MCF 10A (cell line): ENCODE data around the gene RASIP1. TPM values are rescaled to one million over a fixed set of nuclear protein-coding genes. Genes with fewer than 3 reads are reported as not detected.

Source experiments
- BruUV-seq: library from RNA; stranded (reverse); fragments of 400-500 nt; replicated peaks from 2 replicates; lab custom pipeline; 2021; lab: Mats Ljungman, UMichigan
- CTCF ChIA-PET: fragments of 300-600 bp; sonication (Branson Sonifier 250); formaldehyde crosslinking; extraction: SDS; loops from one replicate; lab custom pipeline; 2021; ENCODE audit warnings: antibody characterized with exemption, inconsistent platforms; lab: Yijun Ruan, JAX
- POLR2A ChIA-PET: fragments of 300-600, 350-650 bp; sonication (Branson Sonifier 250); formaldehyde crosslinking; extraction: SDS; loops from one replicate; lab custom pipeline; 2020; ENCODE audit warnings: antibody characterized with exemption, inconsistent platforms; lab: Yijun Ruan, JAX
- DNase-seq: peaks from one replicate; pipeline ENCODE4 v3.0.0-alpha.2; 2018; ENCODE audit not compliant: unreplicated experiment
- H3K27ac Mint-ChIP-seq: one replicate; pipeline ENCODE4 v1.8.0; 2022; ENCODE audit warnings: mild to moderate bottlenecking, low read depth, mixed read lengths; ENCODE audit not compliant: unreplicated experiment
- H3K27me3 Mint-ChIP-seq: one replicate; pipeline ENCODE4 v1.8.0; 2022; ENCODE audit warnings: mixed read lengths; ENCODE audit not compliant: insufficient read depth, unreplicated experiment
- H3K36me3 Mint-ChIP-seq: one replicate; pipeline ENCODE4 v1.8.0; 2022; ENCODE audit warnings: mild to moderate bottlenecking, moderate library complexity, mixed read lengths; ENCODE audit not compliant: insufficient read depth, unreplicated experiment
- H3K4me1 Mint-ChIP-seq: one replicate; pipeline ENCODE4 v1.8.0; 2022; ENCODE audit warnings: mixed read lengths; ENCODE audit not compliant: insufficient read depth, unreplicated experiment
- H3K4me3 Mint-ChIP-seq: one replicate; pipeline ENCODE4 v1.8.0; 2022; ENCODE audit warnings: mild to moderate bottlenecking, moderate library complexity, mixed read lengths; ENCODE audit not compliant: unreplicated experiment
- H3K9me3 Mint-ChIP-seq: one replicate; pipeline ENCODE4 v1.8.0; 2022; ENCODE audit warnings: mixed read lengths; ENCODE audit not compliant: unreplicated experiment
- intact Hi-C: fragments of 100-400 bp; cut with micrococcal nuclease; formaldehyde crosslinking; loops from 2 replicates; pipeline ENCODE4 v1.14.1; 2022
- total RNA-seq: library from RNA; stranded (reverse); gene quantifications from 2 replicates; pipeline ENCODE4 v1.2.3, GENCODE V29; 2022
- TF ChIP-seq, protein P1 (sequence below): fragments of 200-600 bp; IDR thresholded peaks from one replicate; pipeline ENCODE4 v1.8.0; 2022; ENCODE audit warnings: antibody characterized with exemption, mild to moderate bottlenecking; ENCODE audit not compliant: unreplicated experiment

Gene RASIP1
- total RNA-seq, 1 experiment from 2014 or later = 1.9 TPM

DNA sequence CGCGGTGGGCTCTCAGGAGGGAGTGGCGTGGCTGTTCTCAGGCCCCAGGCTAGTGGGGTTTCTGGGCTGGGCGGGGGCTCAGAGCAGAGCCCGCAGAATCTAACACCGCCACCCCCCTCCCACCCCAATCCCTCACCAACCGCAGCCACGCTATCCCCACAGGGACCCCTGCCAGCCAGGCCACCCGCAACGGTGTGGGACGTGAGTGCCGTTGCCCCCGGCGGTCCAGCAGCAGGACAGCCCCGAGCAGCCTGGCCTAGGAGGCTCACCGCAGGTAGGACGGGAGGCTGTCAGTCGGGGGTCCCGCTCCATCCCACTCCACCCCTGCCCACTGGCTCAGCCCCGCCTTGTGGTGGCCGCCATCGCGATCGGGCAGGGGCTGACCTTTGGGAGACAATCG lies 67.4 kb downstream of the RASIP1 start, which contains the start of gene NTN5:
Gene NTN5 (minus strand): TSS at position 24 of the 400 bp plus-strand sequence. CDS start 2,031 bp downstream, outside the sequence.
- ChIA-PET CTCF (interaction anchor here (1.0 kb wide), 1 partner anchor 169 kb away, joined by 3 read pairs; no protein-coding TSS in a partner anchor), POLR2A (no interaction called here)
- BruUV-seq = no TSS peak
- H3K27ac Mint-ChIP-seq = no peak within 1 kb of the TSS
- H3K4me3 Mint-ChIP-seq = no peak within 1 kb of the TSS
- peaks cover 18% of the 10 kb centered on the region for H3K9me3 Mint-ChIP-seq
- H3K27me3 Mint-ChIP-seq = no peaks in the 10 kb centered on the region
- intact Hi-C loops = no loop called here
- H3K4me1 Mint-ChIP-seq = peaks cover 5% of the 10 kb centered on the region
- TF ChIP-seq, protein P1, sequence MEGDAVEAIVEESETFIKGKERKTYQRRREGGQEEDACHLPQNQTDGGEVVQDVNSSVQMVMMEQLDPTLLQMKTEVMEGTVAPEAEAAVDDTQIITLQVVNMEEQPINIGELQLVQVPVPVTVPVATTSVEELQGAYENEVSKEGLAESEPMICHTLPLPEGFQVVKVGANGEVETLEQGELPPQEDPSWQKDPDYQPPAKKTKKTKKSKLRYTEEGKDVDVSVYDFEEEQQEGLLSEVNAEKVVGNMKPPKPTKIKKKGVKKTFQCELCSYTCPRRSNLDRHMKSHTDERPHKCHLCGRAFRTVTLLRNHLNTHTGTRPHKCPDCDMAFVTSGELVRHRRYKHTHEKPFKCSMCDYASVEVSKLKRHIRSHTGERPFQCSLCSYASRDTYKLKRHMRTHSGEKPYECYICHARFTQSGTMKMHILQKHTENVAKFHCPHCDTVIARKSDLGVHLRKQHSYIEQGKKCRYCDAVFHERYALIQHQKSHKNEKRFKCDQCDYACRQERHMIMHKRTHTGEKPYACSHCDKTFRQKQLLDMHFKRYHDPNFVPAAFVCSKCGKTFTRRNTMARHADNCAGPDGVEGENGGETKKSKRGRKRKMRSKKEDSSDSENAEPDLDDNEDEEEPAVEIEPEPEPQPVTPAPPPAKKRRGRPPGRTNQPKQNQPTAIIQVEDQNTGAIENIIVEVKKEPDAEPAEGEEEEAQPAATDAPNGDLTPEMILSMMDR = no peak
- DNase-seq = no peak
- peaks cover 6% of the 10 kb centered on the region for H3K36me3 Mint-ChIP-seq

- Mint-ChIP-seq H3K27me3 (no peaks in the 10 kb centered on the region), H3K36me3 (no peaks in the 10 kb centered on the region), H3K4me1 (peaks cover 5% of the 10 kb centered on the region), H3K27ac (no peak overlapping the region), H3K4me3 (no peak overlapping the region), H3K9me3 (peaks cover 18% of the 10 kb centered on the region)
- ChIA-PET POLR2A (no interaction called here), CTCF (interaction anchor here (0.7 kb wide), 1 partner anchor 116 kb away, joined by 3 read pairs; no protein-coding TSS in a partner anchor)
- TF ChIP-seq, protein P1 = no peak
- intact Hi-C loops = no loop called here
- BruUV-seq = no TSS peak
- no peak for DNase-seq
Observed at GRCh38 chr19:48671446-48671995, 68.9 kb downstream of the RASIP1 start.

GRCh38 chr19:48670699-48671445 lies 69.5 kb downstream of the RASIP1 start:
- Mint-ChIP-seq H3K9me3 (peaks cover 18% of the 10 kb centered on the region), H3K27me3 (no peaks in the 10 kb centered on the region), H3K4me1 (peaks cover 5% of the 10 kb centered on the region), H3K27ac (no peak overlapping the region), H3K36me3 (no peaks in the 10 kb centered on the region), H3K4me3 (no peak overlapping the region)
- DNase-seq = no peak
- CTCF ChIA-PET = no interaction called here
- no TSS peak for BruUV-seq
- POLR2A ChIA-PET = no interaction called here
- TF ChIP-seq, protein P1 = no peak
- intact Hi-C loops = no loop called here

Other genes starting within 250 kb of the RASIP1 start
- 0.37 and 0.47 TPM in 2 replicates for gene LMTK3, start 228.8 kb downstream of the RASIP1 start, total RNA-seq
- gene SULT2B1, start 188.4 kb downstream of the RASIP1 start, total RNA-seq = not detected in 2 replicates
- gene SPACA4, start 133.9 kb downstream of the RASIP1 start, total RNA-seq = not detected in 2 replicates
- 0.89 and 2.8 TPM in 2 replicates for gene FAM83E, start 125.5 kb downstream of the RASIP1 start, total RNA-seq
- 1,536 and 1,736 TPM in 2 replicates for gene RPL18, start 121.4 kb downstream of the RASIP1 start, total RNA-seq
- gene SPHK2, start 121.1 kb downstream of the RASIP1 start, total RNA-seq = 16.3 and 18.2 TPM in 2 replicates
- 0.25 and 0.56 TPM in 2 replicates for gene DBP, start 103.2 kb downstream of the RASIP1 start, total RNA-seq
- 2.6 and 2.9 TPM in 2 replicates for gene CA11, start 94.4 kb downstream of the RASIP1 start, total RNA-seq
- 0.17 TPM in 1 of 2 replicates, not detected in the other for gene NTN5, start 67.6 kb downstream of the RASIP1 start, total RNA-seq
- not detected in 2 replicates for gene FUT2, start 44.6 kb downstream of the RASIP1 start, total RNA-seq
- 0.22 and 0.65 TPM in 2 replicates for gene MAMSTR, start 20.9 kb downstream of the RASIP1 start, total RNA-seq
- 3.5 and 4.2 TPM in 2 replicates for gene IZUMO1, start 6.3 kb upstream of the RASIP1 start, total RNA-seq
- gene FUT1, start 12.0 kb upstream of the RASIP1 start, total RNA-seq = 10.5 and 14.7 TPM in 2 replicates
- 0.49 and 0.93 TPM in 2 replicates for gene FGF21, start 14.9 kb upstream of the RASIP1 start, total RNA-seq
- gene BCAT2, start 70.4 kb upstream of the RASIP1 start, total RNA-seq = 40.7 and 48.2 TPM in 2 replicates
- 0.26 and 0.32 TPM in 2 replicates for gene HSD17B14, start 95.9 kb upstream of the RASIP1 start, total RNA-seq
- gene PLEKHA4, start 128.0 kb upstream of the RASIP1 start, total RNA-seq = 10.1 and 11.9 TPM in 2 replicates
- 207 and 248 TPM in 2 replicates for gene PPP1R15A, start 131.8 kb upstream of the RASIP1 start, total RNA-seq
- not detected in 2 replicates for gene TULP2, start 158.1 kb upstream of the RASIP1 start, total RNA-seq
- gene NUCB1, start 159.7 kb upstream of the RASIP1 start, total RNA-seq = 61.4 and 76.8 TPM in 2 replicates
- gene DHDH, start 193.1 kb upstream of the RASIP1 start, total RNA-seq = not detected in 2 replicates
- 130 and 152 TPM in 2 replicates for gene BAX, start 214.3 kb upstream of the RASIP1 start, total RNA-seq
- 275 and 390 TPM in 2 replicates for gene FTL, start 224.7 kb upstream of the RASIP1 start, total RNA-seq